ENCODE data around the gene RNF208.

Gene RNF208

DNA sequence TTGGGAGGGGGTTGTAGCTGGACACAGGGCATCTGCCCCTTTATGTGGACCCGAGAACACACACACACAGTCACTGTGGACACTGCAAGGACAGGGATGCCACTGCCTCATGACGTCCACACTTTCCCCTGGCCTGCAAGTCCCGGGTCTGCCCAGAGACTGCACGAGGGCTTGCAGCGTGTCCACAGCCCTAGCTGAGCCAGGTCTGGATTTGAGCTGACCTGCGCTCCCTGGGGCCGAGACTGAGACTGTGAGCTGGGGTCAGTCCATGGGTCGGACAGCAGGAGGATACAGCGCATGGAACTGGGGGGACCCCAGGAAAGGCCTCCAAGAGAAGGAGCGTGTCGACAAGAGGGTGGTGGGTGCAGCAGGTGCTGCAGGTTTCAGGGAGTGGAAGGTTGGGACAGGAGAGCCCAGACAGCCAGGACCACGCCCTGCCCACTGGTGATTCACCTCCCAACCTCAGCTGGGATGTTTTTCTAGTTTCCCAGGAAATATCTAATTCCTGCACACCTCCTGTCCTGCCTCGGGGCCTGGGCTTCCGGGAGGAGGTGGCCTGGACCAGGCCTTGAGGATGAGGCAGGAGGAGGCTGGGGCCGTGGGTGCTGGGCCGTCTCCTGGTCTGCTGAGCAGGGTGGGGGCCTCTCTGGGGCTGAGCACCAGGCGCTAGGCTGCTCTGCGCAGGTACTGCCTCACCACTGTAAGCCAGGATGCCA lies 4.5 kb upstream of the RNF208 start:
- no peak for DNase-seq

DNA sequence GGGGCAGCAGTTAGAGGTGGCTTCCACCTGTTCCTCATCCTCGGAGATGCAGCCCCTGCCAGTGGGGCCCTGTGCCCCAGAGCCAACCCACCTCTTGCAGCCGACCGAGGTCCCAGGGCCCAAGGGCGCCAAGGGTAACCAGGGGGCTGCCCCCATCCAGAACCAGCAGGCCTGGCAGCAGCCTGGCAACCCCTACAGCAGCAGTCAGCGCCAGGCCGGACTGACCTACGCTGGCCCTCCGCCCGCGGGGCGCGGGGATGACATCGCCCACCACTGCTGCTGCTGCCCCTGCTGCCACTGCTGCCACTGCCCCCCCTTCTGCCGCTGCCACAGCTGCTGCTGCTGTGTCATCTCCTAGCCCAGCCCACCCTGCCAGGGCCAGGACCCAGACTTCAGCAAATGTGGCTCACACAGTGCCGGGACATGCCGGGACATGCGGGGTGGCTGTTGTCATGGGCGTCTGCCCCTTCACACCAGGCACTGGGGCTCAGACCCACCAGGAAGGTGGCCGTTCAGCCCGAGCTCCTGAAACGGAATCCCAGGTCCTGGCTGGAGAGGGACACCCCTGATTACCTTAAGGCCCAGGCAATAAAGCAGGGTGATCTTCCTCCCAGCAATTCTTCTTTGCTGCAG lies 3.8 kb upstream of the RNF208 start:
- no peak for DNase-seq

- no peak for DNase-seq
Measured at GRCh38 chr9:137224830-137225694, 3.0 kb upstream of the RNF208 start, which contains the start of gene CYSRT1. CYSRT1 (plus strand) TSS chr9:137225174; CDS start chr9:137225622, 448 bp downstream.

DNA sequence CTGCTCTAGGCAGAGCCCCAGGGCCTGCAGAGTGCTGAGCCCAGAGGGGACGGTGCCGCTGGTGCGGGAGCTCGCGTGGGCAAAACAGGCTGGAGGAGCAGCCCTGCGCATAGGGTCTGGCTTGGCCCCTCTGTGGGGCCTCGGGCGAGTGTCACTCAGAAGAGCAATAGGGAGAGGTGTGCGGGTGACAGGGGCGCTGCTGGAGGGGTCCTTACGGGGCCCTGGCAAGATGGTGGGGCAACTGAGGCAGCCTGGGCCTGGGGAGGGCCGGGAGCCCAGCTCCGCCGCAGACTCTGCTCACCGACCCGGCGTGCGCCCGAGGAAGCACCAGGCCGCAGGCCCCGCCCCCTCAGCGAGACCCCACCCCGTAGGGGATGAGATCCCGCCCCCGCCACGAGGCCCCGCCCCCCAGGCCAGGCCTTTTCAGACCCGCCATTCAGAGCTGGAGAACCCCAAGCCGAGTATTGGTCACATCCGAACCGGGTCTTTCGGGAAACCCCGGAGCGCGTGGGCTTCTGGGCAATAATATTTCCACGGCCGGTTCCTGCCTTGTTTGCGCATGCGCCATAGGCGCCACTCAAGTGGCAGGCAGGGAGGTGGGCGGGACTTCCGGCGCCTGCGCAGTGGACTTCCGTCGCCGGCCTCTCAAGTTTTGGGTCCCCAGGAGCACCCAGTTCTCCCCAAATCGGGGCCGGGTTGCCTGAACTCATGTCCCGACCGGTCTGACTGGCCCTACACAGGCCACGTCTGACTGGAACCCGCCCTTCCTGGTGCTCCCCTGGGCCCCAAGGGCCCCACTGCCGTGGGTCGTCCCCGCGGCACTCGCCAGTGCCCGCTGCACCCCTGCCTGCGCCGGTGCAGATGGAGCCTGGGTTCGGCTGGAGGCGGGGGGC lies 1.3 kb upstream of the RNF208 start:
- peak; percentile 93 for DNase-seq

DNA sequence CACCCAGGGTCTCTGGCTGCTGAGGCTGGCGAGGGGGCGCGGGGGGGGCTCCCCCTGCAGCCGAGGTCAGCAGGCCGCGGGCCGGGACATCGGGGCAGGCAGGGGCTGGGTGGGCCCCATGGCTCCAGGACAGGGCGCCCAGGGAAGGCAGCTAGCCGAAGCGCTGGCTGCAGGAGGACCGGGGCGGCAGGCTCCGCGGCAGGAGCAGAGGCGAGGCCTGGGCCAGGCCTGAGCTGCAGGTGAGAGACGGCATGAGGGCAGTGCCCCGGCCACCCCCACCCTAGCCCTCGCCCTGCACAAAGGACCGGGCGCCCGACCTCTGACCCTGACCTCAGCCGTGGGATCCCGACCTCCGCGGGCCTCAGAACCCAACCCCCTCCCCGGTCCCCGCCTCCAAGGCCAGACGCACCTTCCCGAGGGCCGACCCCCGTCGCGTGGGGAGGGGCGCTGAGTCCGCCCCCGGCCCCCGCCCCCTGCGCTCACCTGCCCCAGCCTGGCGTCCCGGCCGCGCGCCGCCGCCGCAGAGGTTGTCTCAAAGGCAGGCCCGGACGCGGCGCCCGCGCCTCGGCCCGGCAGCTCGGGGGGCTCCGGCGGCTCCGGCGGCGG lies 431 bp downstream of the RNF208 start:
- peak; percentile 10 for DNase-seq

DNA sequence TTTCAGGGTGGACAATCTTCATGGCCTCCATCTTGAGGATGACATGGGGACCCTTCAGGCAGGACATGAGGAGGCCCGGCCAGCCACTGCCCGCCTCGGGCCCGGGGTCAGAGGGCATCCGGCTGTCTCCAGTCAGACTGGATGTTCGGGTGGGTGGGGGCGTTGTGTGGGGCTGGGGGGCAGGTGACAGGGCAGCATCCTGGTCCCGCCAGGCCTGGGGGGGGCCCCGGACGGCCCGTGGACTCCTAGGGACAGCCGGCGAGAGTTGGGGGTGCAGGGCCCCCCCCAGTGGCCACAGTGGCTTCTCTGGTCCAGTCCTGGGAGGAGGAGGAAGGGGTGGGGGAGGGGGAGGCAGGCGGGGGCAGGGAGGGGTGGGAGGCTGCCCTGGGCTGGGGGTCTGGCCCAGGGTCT lies 940 bp downstream of the RNF208 start:
- DNase-seq = no peak

GRCh38 chr9:137220317-137221094 lies 1.5 kb downstream of the RNF208 start:
- no peak for DNase-seq

GRCh38 chr9:137219757-137220316 lies 2.2 kb downstream of the RNF208 start:
- DNase-seq = no peak

DNA sequence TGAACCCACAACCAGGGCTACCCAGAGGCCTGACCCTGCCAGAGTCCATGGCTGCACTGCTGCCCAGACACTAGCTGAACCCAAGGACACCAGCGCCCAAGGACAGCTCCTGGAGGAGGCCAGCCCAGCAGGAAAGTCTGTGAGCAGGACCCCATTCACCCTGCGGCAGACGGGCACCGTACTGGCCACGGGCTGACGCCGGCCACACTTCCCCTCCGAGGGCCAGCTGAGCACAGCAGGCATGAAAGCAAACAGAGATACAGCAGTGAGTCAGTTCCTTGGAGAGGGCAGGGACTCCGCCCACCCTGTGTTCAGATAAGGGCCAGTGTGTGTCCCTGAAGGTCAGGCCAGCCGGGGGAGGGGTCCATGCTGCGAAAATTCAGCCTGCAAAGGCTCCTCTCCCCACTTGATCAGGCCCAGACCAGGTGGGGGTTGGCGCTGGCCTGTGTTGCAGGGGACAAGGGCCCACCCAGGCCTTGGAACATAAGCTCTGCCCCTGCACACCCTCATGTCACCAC lies 3.2 kb downstream of the RNF208 start:
- no peak for DNase-seq

DNA sequence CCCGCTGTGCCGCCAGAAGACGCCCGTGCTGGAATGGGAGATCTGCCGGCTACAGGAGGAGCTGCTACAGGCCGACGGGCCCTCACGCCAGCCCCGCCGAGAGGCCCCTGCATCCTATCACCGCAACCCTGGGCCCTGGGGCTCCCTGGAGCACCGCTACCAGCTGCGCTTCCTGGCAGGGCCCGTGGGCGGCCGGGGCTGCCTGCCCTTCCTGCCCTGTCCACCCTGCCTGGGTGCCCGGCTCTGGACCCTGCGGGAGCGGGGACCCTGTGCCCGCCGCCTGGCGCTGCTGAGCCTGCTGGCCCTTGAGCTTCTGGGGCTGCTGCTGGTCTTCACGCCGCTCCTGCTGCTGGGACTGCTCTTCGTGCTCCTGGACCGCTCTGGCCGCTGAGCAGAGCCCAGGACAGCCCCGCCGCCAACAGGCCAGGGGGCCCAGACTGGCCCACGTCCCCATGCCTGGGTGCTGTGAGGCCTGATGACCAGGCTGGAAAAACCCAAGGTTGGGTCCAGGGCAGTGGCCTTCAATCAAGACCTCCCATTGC lies 3.8 kb downstream of the RNF208 start:
- DNase-seq = no peak

GRCh38 chr9:137217276-137218211 lies 4.5 kb downstream of the RNF208 start:
- no peak for DNase-seq

DNA sequence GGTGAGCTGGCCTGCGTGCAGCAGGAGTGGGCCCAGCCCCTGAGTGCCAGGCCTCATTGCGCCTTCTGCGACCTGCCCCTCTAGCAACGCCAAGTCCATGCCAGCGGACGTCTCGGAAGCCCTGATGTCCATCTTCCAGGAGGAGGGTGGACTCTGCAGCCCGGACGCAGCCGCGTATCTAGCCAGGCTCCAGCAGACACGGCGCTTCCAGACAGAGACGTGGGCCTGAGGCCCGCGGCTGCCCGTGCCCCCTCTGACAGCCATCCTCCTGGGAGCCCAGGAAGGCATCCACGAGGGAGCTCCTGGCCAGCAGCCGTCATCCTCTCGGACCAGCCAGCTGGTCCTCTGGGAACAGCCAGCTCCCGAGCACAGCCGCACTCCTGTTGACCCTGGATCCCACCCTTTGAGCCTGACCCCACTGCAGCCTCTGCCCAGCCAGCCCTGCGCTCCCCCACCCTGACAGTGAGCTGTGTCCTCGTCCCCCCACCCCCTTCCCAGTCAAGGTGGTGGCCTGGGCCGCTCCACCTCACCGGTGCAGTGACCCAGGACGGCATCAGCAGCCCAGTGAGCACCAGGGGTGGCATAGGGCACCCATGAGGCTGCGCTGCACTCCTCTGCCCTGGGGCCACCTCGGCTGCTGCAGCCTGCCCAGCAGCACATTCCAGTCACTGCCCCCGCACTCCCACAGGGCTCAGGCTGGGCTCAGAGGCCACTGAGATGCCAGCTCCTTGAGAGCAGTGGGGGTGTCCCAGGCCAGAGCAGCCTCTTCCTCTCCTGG lies 5.7 kb downstream of the RNF208 start:
- DNase-seq = no peak

GRCh38 chr9:137215196-137215986 lies 6.6 kb downstream of the RNF208 start:
- DNase-seq = no peak

- DNase-seq = no peak
Measured at GRCh38 chr9:137214620-137215019, 7.4 kb downstream of the RNF208 start.

DNA sequence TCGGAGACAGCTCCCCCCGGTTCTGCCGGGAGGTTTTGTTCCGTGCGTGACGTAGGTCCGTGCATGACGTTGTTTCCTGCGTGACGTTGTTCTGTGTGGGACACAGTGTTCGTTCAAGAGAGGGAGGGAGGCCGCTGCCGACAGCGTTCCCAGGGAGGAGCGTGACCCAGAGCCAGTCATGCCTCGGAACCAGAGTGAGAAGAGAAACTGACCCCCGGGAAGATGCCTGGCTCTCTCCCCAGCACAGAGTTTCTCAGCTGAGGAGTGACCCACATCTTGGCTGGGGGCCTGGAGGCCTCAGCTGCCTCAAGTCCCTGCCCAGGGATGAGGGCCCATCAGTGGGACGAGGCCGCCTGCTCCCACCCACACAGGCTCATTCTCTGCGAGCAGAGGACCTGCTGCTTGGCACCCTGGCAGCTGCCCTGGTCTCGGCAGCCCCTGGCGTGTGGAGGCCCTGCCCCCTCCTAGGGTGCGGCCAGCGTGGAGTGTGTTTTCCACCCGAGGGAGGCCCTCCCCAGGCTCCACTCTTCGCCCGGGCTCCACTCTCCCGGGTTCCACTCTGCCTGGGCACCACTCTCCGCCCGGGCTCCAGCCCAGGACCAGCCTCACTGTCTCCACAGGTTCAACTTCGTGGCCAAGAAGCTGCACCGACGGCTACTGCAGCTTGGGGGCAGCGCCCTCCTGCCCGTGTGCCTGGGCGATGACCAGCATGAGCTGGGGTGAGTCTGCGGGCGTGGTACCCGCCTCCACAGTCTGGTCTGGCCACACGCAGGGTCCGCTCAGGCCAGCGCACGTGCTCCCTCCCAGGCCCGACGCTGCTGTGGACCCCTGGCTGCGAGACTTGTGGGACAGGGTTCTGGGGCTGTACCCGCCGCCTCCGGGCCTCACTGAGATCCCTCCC lies 8.6 kb downstream of the RNF208 start:
- DNase-seq = no peak

DNA sequence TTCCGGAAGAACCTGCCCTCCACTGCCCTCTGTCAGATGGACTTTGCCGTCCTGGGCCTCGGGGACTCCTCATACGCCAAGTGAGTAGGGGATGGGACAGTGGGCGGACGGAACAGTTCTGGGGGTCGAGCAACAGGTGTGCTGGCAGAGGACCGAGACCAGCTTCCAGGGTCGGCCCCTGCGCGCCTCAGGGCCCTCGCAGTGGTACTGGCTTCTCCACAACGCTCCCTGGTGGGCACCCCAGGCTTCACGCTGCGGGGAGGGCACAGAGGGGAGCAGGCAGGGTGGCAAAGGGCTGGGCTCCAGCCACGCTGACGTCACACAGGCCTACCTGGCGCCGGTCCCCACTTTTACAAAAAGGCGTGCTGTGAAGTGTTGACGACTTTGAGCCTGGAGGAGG lies 9.5 kb downstream of the RNF208 start:
- DNase-seq = no peak

DNA sequence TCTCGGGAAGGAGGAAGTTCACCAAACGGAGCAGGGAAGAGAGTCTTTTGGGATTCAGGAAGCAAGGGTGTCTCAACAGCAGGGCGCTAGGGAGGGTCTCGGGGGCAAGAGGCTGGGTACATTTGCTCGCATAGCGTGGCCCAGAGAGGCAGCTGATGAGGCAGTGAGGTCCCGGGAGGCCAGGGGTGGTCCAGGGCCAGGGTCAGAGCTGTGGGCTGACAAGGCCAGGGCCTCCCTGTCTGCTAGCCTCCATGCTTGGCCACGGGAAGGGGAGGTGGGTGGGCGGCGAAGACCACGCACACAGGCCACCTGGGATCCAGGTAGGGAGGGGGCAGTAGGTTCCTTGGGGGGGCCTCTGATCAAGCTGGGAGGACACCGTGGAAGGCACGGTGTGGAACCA lies 10.5 kb downstream of the RNF208 start:
- DNase-seq = no peak
